HG03571 (cell line): ENCODE measurements around the gene SHLD1.
"Not testable (repeated sequence)": the region's sequence is repeated elsewhere in the genome, so short reads cannot be mapped to it uniquely, and the experiment has no call there.

Experiments
- ATAC-seq: cut with Tn5 transposase; IDR thresholded peaks from one replicate; pipeline ENCODE4 v1.9.1; 2021; ENCODE audit not compliant: unreplicated experiment

SHLD1 gene

DNA sequence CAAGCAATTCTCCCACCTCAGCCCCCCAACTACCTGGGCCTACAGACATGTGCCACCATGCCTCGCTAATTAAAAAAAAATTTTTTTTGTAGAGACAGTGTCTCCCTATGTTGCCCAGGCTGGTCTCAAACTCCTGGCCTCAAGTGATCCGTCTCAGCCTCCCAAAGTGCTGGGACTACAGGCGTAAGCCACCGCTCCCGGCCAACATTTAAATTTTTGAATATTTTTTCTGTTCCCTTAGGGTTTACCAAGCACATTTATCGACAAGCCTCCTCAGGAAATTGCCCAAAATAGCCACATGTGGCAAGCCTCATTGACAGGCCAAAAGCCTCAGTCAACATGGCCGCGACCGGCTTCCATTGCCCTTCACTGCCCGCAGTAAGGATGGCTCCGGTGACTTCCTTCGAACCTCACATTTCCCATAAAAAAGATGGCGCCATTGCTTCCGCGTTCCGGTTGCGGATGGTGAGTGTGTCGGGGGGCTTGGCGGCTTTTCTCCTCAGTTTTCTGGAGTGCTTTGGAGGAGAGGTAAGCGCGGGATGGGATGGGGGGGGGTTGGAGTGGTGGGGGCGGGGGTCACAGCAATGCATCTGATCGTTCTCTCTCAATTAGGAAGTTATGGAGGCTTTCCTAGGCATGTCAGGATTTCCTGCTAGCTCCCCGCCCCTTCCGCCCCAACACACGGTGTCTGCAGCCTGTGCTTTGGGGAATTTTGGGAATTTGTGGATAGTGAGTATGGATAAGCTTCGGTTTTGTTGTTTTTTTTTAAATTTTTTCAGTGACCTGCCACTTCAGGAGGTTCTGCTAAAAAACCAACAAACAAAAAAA is at the start of gene SHLD1:
Gene SHLD1, plus strand, starts transcription at position 450 of the 828 bp plus-strand sequence. CDS start 22,465 bp downstream, outside the sequence.
- ATAC-seq: peak; percentile 85

- ATAC-seq: not testable (repeated sequence)
These were observed 47.9 kb upstream of the SHLD1 start for GRCh38 chr20:5702339-5702738.

- no peak for ATAC-seq
These were observed 46.5 kb upstream of the SHLD1 start for GRCh38 chr20:5703681-5704101.

DNA sequence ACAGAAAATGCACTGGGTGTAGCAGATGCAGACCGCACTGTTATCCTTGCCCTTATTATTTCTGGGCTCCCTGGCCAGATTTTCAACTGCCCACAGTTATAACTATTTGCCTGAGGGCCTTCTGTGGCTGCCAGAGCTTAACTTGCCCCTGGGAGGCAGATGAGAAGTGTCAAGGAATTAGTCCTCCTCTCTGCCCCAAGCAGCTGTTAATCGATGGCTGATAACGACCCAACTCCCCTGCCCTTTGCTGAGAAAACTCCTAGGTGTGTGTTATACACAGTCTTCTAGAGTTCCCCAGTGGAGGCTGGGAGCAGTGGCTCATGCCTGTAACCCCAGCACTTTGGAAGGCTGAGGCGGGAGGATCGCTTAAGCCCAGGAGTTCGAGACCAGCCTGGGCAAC is 44.4 kb upstream of the SHLD1 start:
- no peak for ATAC-seq

DNA sequence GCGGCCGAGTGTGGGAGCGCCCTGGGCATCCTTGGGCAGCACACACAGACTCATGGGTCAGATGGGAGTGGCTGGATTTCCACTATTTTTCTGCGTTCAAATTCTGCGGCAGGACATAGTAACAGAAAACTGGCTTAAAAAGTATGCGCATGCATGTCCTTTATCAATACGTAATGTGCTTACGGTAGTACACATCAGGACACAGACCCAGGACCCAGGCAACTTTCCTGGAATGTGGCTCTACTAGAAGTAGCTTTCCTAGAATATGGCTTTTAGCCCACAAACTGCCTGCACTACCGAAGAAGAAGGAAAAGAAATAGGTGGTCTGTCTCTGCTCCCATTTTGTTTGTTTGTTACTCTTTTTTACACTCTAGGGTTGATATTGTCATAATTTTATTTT is 43.4 kb upstream of the SHLD1 start:
- ATAC-seq: no peak

DNA sequence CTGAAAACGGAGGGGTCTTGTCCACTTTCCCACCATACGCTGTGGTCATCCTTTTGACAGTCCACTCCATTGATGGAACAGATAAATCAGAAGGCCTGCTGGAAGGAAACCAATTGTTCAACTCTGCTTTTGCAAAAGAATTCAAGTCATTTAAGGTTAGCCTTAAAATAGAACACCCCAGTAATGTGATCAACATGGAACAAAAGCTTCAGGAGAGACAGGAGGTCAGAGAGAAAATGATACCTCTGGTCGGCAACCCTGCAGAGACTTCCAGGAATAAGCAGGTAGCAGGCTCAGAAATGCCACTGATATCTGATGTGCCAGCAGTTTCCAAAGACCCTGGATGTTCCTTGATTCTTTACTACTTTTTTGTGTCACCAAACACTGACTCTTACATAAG is 39.6 kb upstream of the SHLD1 start:
- no peak for ATAC-seq

- ATAC-seq: no peak
These were observed 35.8 kb upstream of the SHLD1 start for GRCh38 chr20:5714261-5715041.

DNA sequence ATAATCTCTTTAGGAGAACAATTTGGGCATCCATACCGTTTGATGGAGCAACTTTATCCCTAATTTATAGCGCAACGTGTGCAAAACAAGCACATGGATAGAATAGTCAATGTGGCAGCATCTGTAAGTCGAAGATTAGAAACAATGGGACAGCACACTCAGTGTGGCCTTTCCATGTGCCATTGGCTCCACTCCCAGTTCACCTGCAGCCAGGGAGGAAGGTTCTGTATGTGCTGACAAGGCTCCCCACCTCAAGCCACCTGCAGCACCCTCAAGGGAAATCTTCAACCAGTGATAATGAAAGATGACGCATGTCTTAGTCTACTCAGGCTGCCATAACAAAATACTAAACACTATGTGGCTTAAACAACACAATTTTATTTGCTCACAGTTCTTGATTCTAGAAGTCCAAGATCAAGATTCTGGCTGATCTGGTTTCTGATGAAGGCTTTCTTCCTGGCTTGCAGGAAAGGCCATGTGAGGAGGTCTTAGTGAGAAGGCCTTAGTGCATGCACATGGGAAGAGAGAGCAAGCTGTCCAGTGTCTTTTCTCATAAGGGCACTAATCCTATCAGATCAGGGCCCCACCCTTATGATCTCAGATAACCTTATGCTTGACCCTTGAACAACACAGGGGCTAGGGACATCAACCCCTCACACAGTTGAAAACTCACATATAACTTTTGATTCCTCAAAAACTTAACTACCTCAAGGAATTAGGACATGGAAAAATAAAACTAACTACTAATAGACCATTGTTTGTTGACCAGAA is 34.9 kb upstream of the SHLD1 start:
- ATAC-seq: no peak

DNA sequence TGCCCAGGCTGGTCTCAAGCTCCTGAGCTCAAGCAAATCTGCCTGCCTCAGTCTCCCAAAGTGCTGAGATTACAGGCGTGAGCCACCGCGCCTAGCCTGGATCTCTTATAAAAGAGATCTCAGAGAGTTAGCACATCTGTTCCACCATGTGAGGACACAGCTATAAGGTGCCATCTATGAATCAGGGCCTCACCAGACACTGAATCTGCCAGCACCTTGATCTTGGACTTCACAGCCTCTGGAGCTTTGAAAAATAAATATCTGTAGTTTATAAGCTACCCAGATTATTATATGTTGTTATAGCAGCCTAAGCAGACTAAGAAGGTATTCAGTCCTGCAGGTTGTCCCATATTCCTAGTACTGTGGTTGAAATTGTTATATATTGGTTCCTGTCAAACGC is 33.2 kb upstream of the SHLD1 start:
- no peak for ATAC-seq

- no peak for ATAC-seq
These were observed 31.2 kb upstream of the SHLD1 start for GRCh38 chr20:5718896-5719595.

- no peak for ATAC-seq
These were observed 30.3 kb upstream of the SHLD1 start for GRCh38 chr20:5719861-5720403.

GRCh38 chr20:5720696-5721095 is 29.5 kb upstream of the SHLD1 start:
- no peak for ATAC-seq

- ATAC-seq: not testable (repeated sequence)
These were observed 28.8 kb upstream of the SHLD1 start for GRCh38 chr20:5721356-5721755.

- ATAC-seq: no peak
These were observed 27.3 kb upstream of the SHLD1 start for GRCh38 chr20:5722927-5723326.

- not testable (repeated sequence) for ATAC-seq
These were observed 25.1 kb upstream of the SHLD1 start for GRCh38 chr20:5725183-5725463.

DNA sequence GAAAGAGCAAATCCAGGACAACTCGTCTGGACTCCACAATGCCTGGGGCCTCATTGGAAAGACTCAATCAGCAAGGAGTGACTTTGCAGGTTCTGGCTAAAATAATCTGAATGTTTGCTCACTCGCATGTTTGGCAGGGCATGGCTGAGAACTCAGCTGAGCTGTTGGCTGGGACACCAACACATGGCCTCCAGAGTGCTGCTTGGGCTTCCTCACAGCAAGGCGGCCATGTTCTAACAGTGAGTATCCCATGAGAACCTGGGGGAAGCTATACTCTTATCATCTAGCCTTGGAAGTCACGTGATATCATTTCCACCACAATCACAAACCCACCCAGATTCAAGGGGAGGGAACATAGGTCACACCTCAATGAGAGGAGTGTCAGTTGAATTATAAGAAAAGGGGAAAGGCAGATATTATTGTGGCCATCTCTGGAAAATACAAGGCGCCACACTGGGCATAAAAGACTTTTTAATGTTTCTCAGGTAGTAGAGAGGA is 23.1 kb upstream of the SHLD1 start:
- no peak for ATAC-seq

GRCh38 chr20:5729348-5729747 is 20.9 kb upstream of the SHLD1 start:
- ATAC-seq: no peak

DNA sequence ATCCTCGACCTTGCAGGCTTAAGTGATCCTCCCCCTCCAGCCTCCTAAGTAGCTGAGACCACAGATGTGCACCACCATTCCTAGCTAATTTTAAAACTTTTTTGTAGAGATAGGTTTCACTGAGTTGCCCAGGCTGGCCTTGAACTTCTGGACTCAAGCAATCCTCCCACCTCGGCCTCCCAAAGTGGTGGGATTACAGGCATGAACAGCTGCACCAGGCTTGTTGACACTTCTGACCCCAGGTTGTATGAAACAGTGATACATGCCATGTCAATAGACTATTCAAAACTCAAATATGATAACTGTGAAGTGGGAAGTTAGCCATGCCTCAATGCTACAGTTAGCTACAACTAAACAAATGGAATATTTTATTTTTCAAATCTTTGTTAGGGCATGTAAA is 20.1 kb upstream of the SHLD1 start:
- ATAC-seq: no peak

- no peak for ATAC-seq
These were observed 18.3 kb upstream of the SHLD1 start for GRCh38 chr20:5731753-5732366.

GRCh38 chr20:5734602-5735001 is 15.6 kb upstream of the SHLD1 start:
- ATAC-seq: no peak
